GM20000 (cell line): Measurements from ENCODE around the gene BLMH.

ENCODE experiments used
- DNase-seq: peaks from one replicate; pipeline ENCODE4 v3.0.0; 2012; ENCODE audit warnings: low spot score
- CTCF ChIP-seq: IDR thresholded peaks from 2 replicates; pipeline ENCODE4 v1.5.1; 2012; ENCODE audit warnings: mild to moderate bottlenecking, control low read depth; ENCODE audit errors: extremely low read depth, missing control alignments

BLMH gene

GRCh38 chr17:30291543-30292285, at the start of gene BLMH:
Gene BLMH, minus strand, starts transcription at chr17:30291944. Its CDS starts 125 bp downstream, at chr17:30291819.
- no peak for TF ChIP-seq CTCF
- DNase-seq = peak; percentile 98

- TF ChIP-seq CTCF = no peak
- no peak for DNase-seq
Observed at GRCh38 chr17:30340801-30341356, 49.1 kb upstream of the BLMH start.

- DNase-seq = no peak
- TF ChIP-seq CTCF = no peak
Observed at GRCh38 chr17:30339086-30339485, 47.3 kb upstream of the BLMH start.

- TF ChIP-seq CTCF = no peak
- no peak for DNase-seq
Observed at GRCh38 chr17:30337393-30337999, 45.8 kb upstream of the BLMH start.

- DNase-seq = peak; percentile 49
- TF ChIP-seq CTCF = peak; percentile 41
Observed at GRCh38 chr17:30336369-30337171, 44.8 kb upstream of the BLMH start.

GRCh38 chr17:30334421-30334820, 42.7 kb upstream of the BLMH start:
- TF ChIP-seq CTCF = no peak
- no peak for DNase-seq
